Endodermal cell (in vitro differentiated cells): ENCODE results near the gene PPIL1. TPM values are rescaled to one million over a fixed set of nuclear protein-coding genes. Genes with fewer than 3 reads are reported as not detected.

Experiments used
- DNase-seq: peaks from one replicate; pipeline ENCODE4 v3.0.0-alpha.2; 2017
- H3K27ac ChIP-seq: 2 replicates; pipeline ENCODE4 v1.5.1; 2013; ENCODE audit warnings: mild to moderate bottlenecking, low read depth, low read length, moderate library complexity
- H3K27me3 ChIP-seq: 2 replicates; pipeline ENCODE4 v1.6.1; 2013; ENCODE audit warnings: mild to moderate bottlenecking, low read length, moderate library complexity; ENCODE audit not compliant: insufficient read depth, control insufficient read depth, poor library complexity, severe bottlenecking
- H3K36me3 ChIP-seq: 2 replicates; pipeline ENCODE4 v1.7.0; 2013; ENCODE audit warnings: mild to moderate bottlenecking, low read length, moderate library complexity; ENCODE audit not compliant: control insufficient read depth, insufficient read depth
- H3K4me1 ChIP-seq: one replicate; pipeline ENCODE4 v1.7.0; 2013; ENCODE audit warnings: low read length; ENCODE audit not compliant: control insufficient read depth, insufficient read depth
- H3K4me3 ChIP-seq: 2 replicates; pipeline ENCODE4 v1.5.1; 2013; ENCODE audit warnings: mild to moderate bottlenecking, low read length, moderate library complexity
- H3K9ac ChIP-seq: 2 replicates; pipeline ENCODE4 v1.6.1; 2013; ENCODE audit warnings: mild to moderate bottlenecking, low read length, moderate library complexity; ENCODE audit not compliant: poor library complexity, severe bottlenecking; ENCODE audit errors: extremely low read depth
- H3K9me3 ChIP-seq: 2 replicates; pipeline ENCODE4 v1.6.1; 2013; ENCODE audit warnings: mild to moderate bottlenecking, low read length, moderate library complexity; ENCODE audit not compliant: control insufficient read depth
- H3K27ac Mint-ChIP-seq: 2 replicates; pipeline ENCODE4 v1.8.0; 2020; ENCODE audit warnings: mixed read lengths
- H3K27me3 Mint-ChIP-seq: 2 replicates; pipeline ENCODE4 v1.8.0; 2021; ENCODE audit warnings: mild to moderate bottlenecking, mixed read lengths; ENCODE audit not compliant: insufficient read depth
- H3K36me3 Mint-ChIP-seq: 2 replicates; pipeline ENCODE4 v1.8.0; 2020; ENCODE audit warnings: low read depth, mixed read lengths
- H3K4me1 Mint-ChIP-seq: 2 replicates; pipeline ENCODE4 v1.8.0; 2020; ENCODE audit warnings: mixed read lengths
- H3K4me3 Mint-ChIP-seq: 2 replicates; pipeline ENCODE4 v1.8.0; 2020; ENCODE audit warnings: mild to moderate bottlenecking, moderate library complexity, mixed read lengths
- H3K9me3 Mint-ChIP-seq: 2 replicates; pipeline ENCODE4 v1.8.0; 2020; ENCODE audit warnings: mild to moderate bottlenecking, mixed read lengths
- CTCF ChIP-seq: fragments of 200-600 bp; sonication (generic); conservative IDR thresholded peaks from 2 replicates; pipeline ENCODE4 v1.5.0; 2021; ENCODE audit warnings: antibody characterized with exemption, mild to moderate bottlenecking
- WGBS, 2 experiments: methylation state at CpG; one replicate each; pipeline versions ENCODE4 v1.1.5 to v1.1.7; 2013; ENCODE audit warnings: missing lambda C conversion rate in 2 of 2, mixed read lengths in 1 of 2; ENCODE audit not compliant: insufficient coverage in 1 of 2, insufficient read length in 1 of 2; 5-methylcytosine and 5-hydroxymethylcytosine counted together
- total RNA-seq, 2 donors: library from RNA; stranded (reverse); fragmentation: NEBNext Ultra II Directional in 1 of 2; extraction: Animal tissue kit (Norgen Biotek cat#: 25700) in 1 of 2; gene quantifications; 2 replicates in 1 of 2; 3 replicates in 1 of 2; pipeline ENCODE4 v1.2.1, GENCODE V29; 2021

The PPIL1 gene
- total RNA-seq, 2 donors from 2014 or later: 36.7 to 53.3 TPM

GRCh38 chr6:36871686-36872085 is 2.9 kb downstream of the PPIL1 start:
- Histone ChIP-seq H3K27me3 (peaks cover 5% of the 10 kb centered on the region), H3K9ac (no peak overlapping the region), H3K27ac (no peak overlapping the region), H3K4me1 (peaks cover 4% of the 10 kb centered on the region), H3K9me3 (no peaks in the 10 kb centered on the region), H3K36me3 (peaks cover 37% of the 10 kb centered on the region), H3K4me3 (no peak overlapping the region)
- Mint-ChIP-seq H3K27me3 (peaks cover 5% of the 10 kb centered on the region), H3K36me3 (peaks cover 36% of the 10 kb centered on the region), H3K4me1 (peaks cover 24% of the 10 kb centered on the region), H3K4me3 (no peak overlapping the region), H3K27ac (no peak overlapping the region), H3K9me3 (no peaks in the 10 kb centered on the region)
- TF ChIP-seq CTCF: no peak
- DNase-seq: no peak
- WGBS, 2 experiments: 95 to 96% methylated on average over 2 to 3 of the region's 3 CpGs

DNA sequence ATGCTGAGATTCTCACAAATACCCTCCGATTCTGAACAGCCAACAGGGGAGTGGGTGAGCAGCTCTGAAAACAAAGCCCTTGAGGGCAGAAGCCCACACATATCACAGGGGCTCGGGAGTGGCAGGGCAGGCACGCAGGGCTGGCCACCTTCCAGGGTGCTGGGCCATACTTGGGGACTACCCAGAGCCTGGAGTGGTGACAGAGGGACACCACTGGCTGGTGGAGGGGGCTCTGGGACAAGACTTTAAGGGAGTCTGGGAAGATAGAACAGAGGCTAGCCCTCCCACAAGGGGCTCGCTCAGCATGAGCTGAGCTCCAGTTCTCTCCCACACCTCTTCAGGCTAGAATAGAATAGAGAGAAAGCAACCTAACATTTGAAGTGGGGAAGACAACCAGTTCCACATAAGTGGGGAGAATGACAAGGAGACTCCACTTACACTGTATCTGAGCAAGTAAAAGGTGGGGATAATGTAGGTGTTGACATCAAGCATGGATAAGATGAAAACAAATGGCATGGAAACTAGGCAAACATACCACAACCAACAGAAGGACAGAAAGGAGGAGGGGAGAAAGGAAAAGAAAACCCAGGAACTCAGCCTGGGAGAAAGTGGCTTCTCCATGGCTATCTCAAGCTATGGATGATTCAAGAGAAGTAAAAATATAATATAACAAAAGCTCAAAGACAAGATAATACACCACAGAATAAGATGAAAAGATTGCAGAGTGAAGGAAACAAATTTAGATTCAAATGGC is 7.0 kb downstream of the PPIL1 start:
- Mint-ChIP-seq H3K27me3 (peaks cover 16% of the 10 kb centered on the region), H3K36me3 (peaks cover 56% of the 10 kb centered on the region), H3K27ac (no peak overlapping the region), H3K4me3 (no peak overlapping the region), H3K9me3 (no peaks in the 10 kb centered on the region), H3K4me1 (peaks cover 45% of the 10 kb centered on the region)
- DNase-seq: no peak
- Histone ChIP-seq H3K4me1 (peaks cover 13% of the 10 kb centered on the region), H3K27me3 (no peaks in the 10 kb centered on the region), H3K36me3 (peaks cover 50% of the 10 kb centered on the region), H3K9me3 (no peaks in the 10 kb centered on the region), H3K27ac (no peak overlapping the region), H3K9ac (no peak overlapping the region), H3K4me3 (no peak overlapping the region)
- no peak for TF ChIP-seq CTCF
- 60 to 91% methylated on average over 1 to 4 of the region's 4 CpGs for WGBS, 2 experiments

DNA sequence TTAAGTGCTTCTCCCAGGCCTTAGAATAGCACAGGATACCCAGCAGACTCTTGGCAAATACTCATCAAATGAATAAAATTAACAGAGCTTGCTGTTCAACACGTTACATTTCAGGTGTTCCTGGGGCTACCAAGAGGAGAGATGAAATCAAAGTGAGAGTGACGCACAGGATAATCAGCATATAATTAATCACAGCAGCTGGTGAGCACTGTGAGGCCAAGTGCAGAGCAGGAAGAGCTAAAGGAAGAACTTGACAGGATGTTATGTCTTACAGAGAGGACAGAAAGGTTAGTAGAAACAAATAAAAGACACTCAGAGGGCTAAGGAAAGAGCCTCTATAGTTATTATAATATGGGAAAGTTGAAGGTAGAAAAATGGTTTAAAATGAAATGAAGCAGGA is 8.8 kb downstream of the PPIL1 start:
- WGBS, 2 experiments: 84 to 93% methylated on average over 2 of the region's 2 CpGs
- Histone ChIP-seq H3K36me3 (peaks cover 56% of the 10 kb centered on the region), H3K9ac (no peak overlapping the region), H3K27ac (no peak overlapping the region), H3K9me3 (no peaks in the 10 kb centered on the region), H3K27me3 (no peaks in the 10 kb centered on the region), H3K4me3 (no peak overlapping the region), H3K4me1 (peaks cover 13% of the 10 kb centered on the region)
- Mint-ChIP-seq H3K9me3 (no peaks in the 10 kb centered on the region), H3K36me3 (peaks cover 60% of the 10 kb centered on the region), H3K4me3 (no peak overlapping the region), H3K27ac (no peak overlapping the region), H3K27me3 (peaks cover 22% of the 10 kb centered on the region), H3K4me1 (peaks cover 48% of the 10 kb centered on the region)
- no peak for TF ChIP-seq CTCF
- no peak for DNase-seq
